GM23338 (cell line): ENCODE measurements around the gene DUSP11.

ENCODE experiments used
- CTCF ChIP-seq, 2 experiments: fragments of 200-600 bp in 1 of 2; sonication (generic) in 1 of 2; conservative IDR thresholded peaks; 2 replicates each; pipeline versions ENCODE4 v1.5.1 to v1.6.1; 2016 to 2017; ENCODE audit warnings: antibody characterized with exemption in 2 of 2, low read depth in 2 of 2, mild to moderate bottlenecking in 2 of 2, moderate library complexity in 1 of 2
- ETS1 ChIP-seq: IDR thresholded peaks from 2 replicates; pipeline ENCODE4 v1.6.1; 2016; ENCODE audit warnings: antibody characterized with exemption
- EZH2 ChIP-seq: fragments of 200-600 bp; sonication (generic); IDR thresholded peaks from one replicate; pipeline ENCODE4 v1.8.0; 2017; ENCODE audit warnings: antibody characterized with exemption, mild to moderate bottlenecking, low read depth; ENCODE audit not compliant: unreplicated experiment
- EZH2phosphoT487 ChIP-seq: fragments of 200-600 bp; sonication (generic); IDR thresholded peaks from one replicate; pipeline ENCODE4 v1.8.1; 2018; ENCODE audit warnings: antibody characterized with exemption; ENCODE audit not compliant: unreplicated experiment
- JUNB ChIP-seq: IDR thresholded peaks from one replicate; pipeline ENCODE4 v1.6.1; 2016; ENCODE audit warnings: antibody characterized with exemption; ENCODE audit not compliant: unreplicated experiment
- POLR2AphosphoS5 ChIP-seq: IDR thresholded peaks from 2 replicates; pipeline ENCODE4 v1.6.1; 2016; ENCODE audit warnings: antibody characterized with exemption, low read depth
- ZNF331 ChIP-seq: fragments of 250-450 bp; sonication (Bioruptor Pico); IDR thresholded peaks from 2 replicates; pipeline ENCODE4 v1.5.0; 2020; ENCODE audit warnings: low read depth, mild to moderate bottlenecking, moderate library complexity
- TF ChIP-seq, protein P1 (sequence below): IDR thresholded peaks from one replicate; pipeline ENCODE4 v1.6.1; 2018; ENCODE audit warnings: antibody characterized with exemption; ENCODE audit not compliant: unreplicated experiment

GRCh38 chr2:73739101-73739500 lies 40.8 kb downstream of the DUSP11 start:
- TF ChIP-seq CTCF (conservative IDR thresholded peaks at IDR 0.05; ENCODE audit: low read depth in 2 of 2), result no peak
- TF ChIP-seq EZH2, result no peak
- TF ChIP-seq, protein P1, sequence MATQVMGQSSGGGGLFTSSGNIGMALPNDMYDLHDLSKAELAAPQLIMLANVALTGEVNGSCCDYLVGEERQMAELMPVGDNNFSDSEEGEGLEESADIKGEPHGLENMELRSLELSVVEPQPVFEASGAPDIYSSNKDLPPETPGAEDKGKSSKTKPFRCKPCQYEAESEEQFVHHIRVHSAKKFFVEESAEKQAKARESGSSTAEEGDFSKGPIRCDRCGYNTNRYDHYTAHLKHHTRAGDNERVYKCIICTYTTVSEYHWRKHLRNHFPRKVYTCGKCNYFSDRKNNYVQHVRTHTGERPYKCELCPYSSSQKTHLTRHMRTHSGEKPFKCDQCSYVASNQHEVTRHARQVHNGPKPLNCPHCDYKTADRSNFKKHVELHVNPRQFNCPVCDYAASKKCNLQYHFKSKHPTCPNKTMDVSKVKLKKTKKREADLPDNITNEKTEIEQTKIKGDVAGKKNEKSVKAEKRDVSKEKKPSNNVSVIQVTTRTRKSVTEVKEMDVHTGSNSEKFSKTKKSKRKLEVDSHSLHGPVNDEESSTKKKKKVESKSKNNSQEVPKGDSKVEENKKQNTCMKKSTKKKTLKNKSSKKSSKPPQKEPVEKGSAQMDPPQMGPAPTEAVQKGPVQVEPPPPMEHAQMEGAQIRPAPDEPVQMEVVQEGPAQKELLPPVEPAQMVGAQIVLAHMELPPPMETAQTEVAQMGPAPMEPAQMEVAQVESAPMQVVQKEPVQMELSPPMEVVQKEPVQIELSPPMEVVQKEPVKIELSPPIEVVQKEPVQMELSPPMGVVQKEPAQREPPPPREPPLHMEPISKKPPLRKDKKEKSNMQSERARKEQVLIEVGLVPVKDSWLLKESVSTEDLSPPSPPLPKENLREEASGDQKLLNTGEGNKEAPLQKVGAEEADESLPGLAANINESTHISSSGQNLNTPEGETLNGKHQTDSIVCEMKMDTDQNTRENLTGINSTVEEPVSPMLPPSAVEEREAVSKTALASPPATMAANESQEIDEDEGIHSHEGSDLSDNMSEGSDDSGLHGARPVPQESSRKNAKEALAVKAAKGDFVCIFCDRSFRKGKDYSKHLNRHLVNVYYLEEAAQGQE, result no peak
- TF ChIP-seq EZH2phosphoT487, result no peak
- TF ChIP-seq POLR2AphosphoS5, result no peak
- TF ChIP-seq ZNF331 (CRISPR knock-in tag), result no peak
- TF ChIP-seq ETS1, result no peak
- no peak for TF ChIP-seq JUNB
